Transverse colon (tissue), 4 donors: ENCODE measurements around the gene ZFAND3. TPM values are rescaled to one million over a fixed set of nuclear protein-coding genes. Genes with fewer than 3 reads are reported as not detected.
A peak's percentile ranks its signal among the peaks of the same experiment; 100 is the strongest.

Experiments used
- DNase-seq: peaks from one replicate; pipeline ENCODE4 v3.0.0-alpha.2; 2019
- H3K27ac ChIP-seq, 4 donors: fragments of 200-600 bp; sonication (generic); 2 replicates each; pipeline ENCODE4 v1.5.1; 2016 to 2018; ENCODE audit warnings: inconsistent platforms in 4 of 4
- H3K27me3 ChIP-seq: fragments of 200-600 bp; sonication (generic); 2 replicates; pipeline ENCODE4 v1.5.1; 2017; ENCODE audit warnings: inconsistent platforms
- H3K36me3 ChIP-seq, 4 donors: fragments of 200-600 bp; sonication (generic); 2 replicates each; pipeline ENCODE4 v1.5.1; 2017 to 2019; ENCODE audit warnings: inconsistent platforms in 4 of 4
- H3K4me1 ChIP-seq, 4 donors: fragments of 200-600 bp; sonication (generic); 2 replicates each; pipeline ENCODE4 v1.5.1; 2017 to 2020; ENCODE audit warnings: inconsistent platforms in 4 of 4
- H3K4me3 ChIP-seq, 4 donors: fragments of 200-600 bp; sonication (generic); 1 replicate in 1 of 4; 2 replicates in 3 of 4; pipeline versions ENCODE4 v1.5.1 to v1.6.1; 2017 to 2019; ENCODE audit warnings: inconsistent platforms in 4 of 4
- H3K9me3 ChIP-seq, 2 donors: fragments of 200-600 bp; sonication (generic); 2 replicates each; pipeline ENCODE4 v1.5.1; 2017 to 2019; ENCODE audit warnings: inconsistent platforms in 2 of 2
- CTCF ChIP-seq, 5 experiments: fragments of 200-600 bp in 3 of 5; fragments of 450-650 bp in 2 of 5; sonication (generic) in 3 of 5; IDR thresholded peaks; 1 replicate in 2 of 5; 2 replicates in 3 of 5; pipeline ENCODE4 v1.5.1; 2016 to 2017; ENCODE audit warnings: antibody characterized with exemption in 5 of 5, inconsistent platforms in 3 of 5, mild to moderate bottlenecking in 2 of 5, moderate library complexity in 1 of 5
- EP300 ChIP-seq: sonication (generic); formaldehyde crosslinking; IDR thresholded peaks from one replicate; pipeline ENCODE4 v1.6.1; 2017; ENCODE audit warnings: antibody characterized with exemption, low read depth
- POLR2A ChIP-seq: fragments of 450-650 bp; IDR thresholded peaks from one replicate; pipeline ENCODE4 v1.6.1; 2016; ENCODE audit warnings: antibody characterized with exemption, mild to moderate bottlenecking, moderate library complexity
- POLR2AphosphoS5 ChIP-seq, 3 donors: sonication (generic); formaldehyde crosslinking; IDR thresholded peaks; one replicate each; pipeline ENCODE4 v1.6.1; 2016; ENCODE audit warnings: antibody characterized with exemption in 3 of 3
- WGBS, 2 donors: methylation state at CpG; one replicate each; pipeline ENCODE4 v1.1.5; 2018; ENCODE audit warnings: low coverage in 1 of 2; 5-methylcytosine and 5-hydroxymethylcytosine counted together
- in situ Hi-C, 4 donors: fragments of 200-750 bp; cut with MboI; loops; one replicate each; pipeline versions ENCODE4 v1.15.0 to v1.15.1; 2017; ENCODE audit warnings: low sequenced_read_pairs in 3 of 4, low pct_ligation_motif_present in 1 of 4, low pct_unique_long_range_greater_than_20kb in 1 of 4
- intact Hi-C: fragments of 100-400 bp; cut with DNase I; formaldehyde crosslinking; loops from one replicate; pipeline ENCODE4 v1.15.1; 2023; ENCODE audit warnings: low total_unique reads
- total RNA-seq, 4 donors: library from RNA; depleted of rRNA; stranded (reverse); fragments of >200 nt; gene quantifications; one replicate each; pipeline ENCODE4 v1.1.0, GENCODE V29; 2016

Gene ZFAND3
- total RNA-seq, 4 donors from 2014 or later = 20.5 to 83.4 (median 36.5) TPM

- Histone ChIP-seq H3K36me3 (no peaks in the 10 kb centered on the region), H3K9me3 (no peaks in the 10 kb centered on the region), H3K4me1 (peaks cover 32 to 72% (median 59%) of the 10 kb centered on the region in 4 donors), H3K27ac (peak overlapping the region; percentile 85 to 99 (median 91)), H3K27me3 (no peaks in the 10 kb centered on the region), H3K4me3 (peak overlapping the region in 1 of 4 donors; percentile 99)
- in situ Hi-C loops (no loop called here), intact Hi-C loops (no loop called here)
- 78 to 84% methylated on average over 7 of the region's 7 CpGs for WGBS, 2 donors
- DNase-seq = no peak
- TF ChIP-seq EP300 (no peak), CTCF (IDR thresholded peaks at IDR 0.05) (no peak), POLR2AphosphoS5 (IDR thresholded peaks at IDR 0.05) (no peak)
Measured at GRCh38 chr6:37821446-37821845, 1.9 kb downstream of the ZFAND3 start.

- no peaks in the 10 kb centered on the region for H3K36me3 ChIP-seq
- peaks cover 36 to 79% (median 68%) of the 10 kb centered on the region in 4 donors for H3K4me1 ChIP-seq
- TF ChIP-seq POLR2AphosphoS5 (IDR thresholded peaks at IDR 0.05) = peak in 1 of 3 donors; percentile 47
- TF ChIP-seq POLR2A = peak; percentile 30
- TF ChIP-seq CTCF (IDR thresholded peaks at IDR 0.05) = peak in 1 of 5 experiments; percentile 18
- no peak for TF ChIP-seq EP300
- 28 to 35% methylated on average over 10 to 12 of the region's 12 CpGs for WGBS, 2 donors
- intact Hi-C loops (no loop called here), in situ Hi-C loops (no loop called here)
- no peaks in the 10 kb centered on the region for H3K9me3 ChIP-seq
- H3K4me3 ChIP-seq = peak overlapping the region in 2 of 4 donors; percentile 21 to 99
- H3K27ac ChIP-seq = peak overlapping the region; percentile 85 to 99 (median 91)
- DNase-seq = peak; percentile 89
- H3K27me3 ChIP-seq = no peaks in the 10 kb centered on the region
Measured at GRCh38 chr6:37822851-37823682, 3.5 kb downstream of the ZFAND3 start.

GRCh38 chr6:37824170-37824569 is 4.6 kb downstream of the ZFAND3 start:
- no peaks in the 10 kb centered on the region for H3K36me3 ChIP-seq
- H3K27me3 ChIP-seq = no peaks in the 10 kb centered on the region
- no peak for DNase-seq
- peaks cover 32 to 86% (median 68%) of the 10 kb centered on the region in 4 donors for H3K4me1 ChIP-seq
- H3K4me3 ChIP-seq = no peak overlapping the region
- TF ChIP-seq CTCF (IDR thresholded peaks at IDR 0.05) = no peak
- TF ChIP-seq POLR2A = no peak
- no peak for TF ChIP-seq EP300
- no peak for TF ChIP-seq POLR2AphosphoS5 (IDR thresholded peaks at IDR 0.05)
- no peaks in the 10 kb centered on the region for H3K9me3 ChIP-seq
- in situ Hi-C loops (no loop called here), intact Hi-C loops (no loop called here)
- peak overlapping the region in 3 of 4 donors; percentile 85 to 99 (median 96) for H3K27ac ChIP-seq
- WGBS, 2 donors = 81 to 85% methylated on average over 3 of the region's 3 CpGs

GRCh38 chr6:37826188-37826587 is 6.7 kb downstream of the ZFAND3 start:
- in situ Hi-C loops (no loop called here), intact Hi-C loops (no loop called here)
- WGBS, 2 donors = 73 to 80% methylated on average over 2 to 6 of the region's 6 CpGs
- no peak for DNase-seq
- TF ChIP-seq POLR2A (no peak), POLR2AphosphoS5 (IDR thresholded peaks at IDR 0.05) (no peak), EP300 (no peak), CTCF (IDR thresholded peaks at IDR 0.05) (no peak)
- Histone ChIP-seq H3K27ac (peak overlapping the region in 1 of 4 donors; percentile 20), H3K27me3 (no peaks in the 10 kb centered on the region), H3K4me3 (no peak overlapping the region), H3K9me3 (no peaks in the 10 kb centered on the region), H3K4me1 (peaks cover 32 to 89% (median 65%) of the 10 kb centered on the region in 4 donors), H3K36me3 (no peaks in the 10 kb centered on the region)
